ENCODE results near the gene KCNMA1.
A peak's percentile ranks its signal among the peaks of the same experiment; 100 is the strongest.
"Not testable (repeated sequence)": the region's sequence is repeated elsewhere in the genome, so short reads cannot be mapped to it uniquely, and the experiment has no call there.

KCNMA1 gene

GRCh38 chr10:77582710-77583115, 54.9 kb downstream of the KCNMA1 start:
- peak; percentile 95 for DNase-seq (ENCODE audit: low read depth)

GRCh38 chr10:77581738-77582137, 55.9 kb downstream of the KCNMA1 start:
- no peak for DNase-seq (ENCODE audit: low read depth)

- no peak for DNase-seq (ENCODE audit: low read depth)
These were observed 57.1 kb downstream of the KCNMA1 start for GRCh38 chr10:77580482-77580881.

- DNase-seq (ENCODE audit: low read depth), result peak; percentile 88
These were observed 58.9 kb downstream of the KCNMA1 start for GRCh38 chr10:77578583-77579227.

GRCh38 chr10:77577666-77578229, 59.9 kb downstream of the KCNMA1 start:
- DNase-seq (ENCODE audit: low read depth), result no peak

GRCh38 chr10:77576444-77577032, 61.1 kb downstream of the KCNMA1 start:
- DNase-seq (ENCODE audit: low read depth), result no peak

- DNase-seq (ENCODE audit: low read depth), result no peak
These were observed 61.6 kb downstream of the KCNMA1 start for GRCh38 chr10:77576007-77576367.

- DNase-seq (ENCODE audit: low read depth), result no peak
These were observed 62.2 kb downstream of the KCNMA1 start for GRCh38 chr10:77575271-77576006.

- DNase-seq (ENCODE audit: low read depth), result peak; percentile 23
These were observed 63.2 kb downstream of the KCNMA1 start for GRCh38 chr10:77574438-77574837.

- DNase-seq (ENCODE audit: low read depth), result not testable (repeated sequence)
These were observed 65.1 kb downstream of the KCNMA1 start for GRCh38 chr10:77572520-77572919.

GRCh38 chr10:77571490-77571889, 66.1 kb downstream of the KCNMA1 start:
- DNase-seq (ENCODE audit: low read depth), result no peak

GRCh38 chr10:77566914-77567566, 70.6 kb downstream of the KCNMA1 start:
- DNase-seq (ENCODE audit: low read depth), result no peak

- no peak for DNase-seq (ENCODE audit: low read depth)
These were observed 71.4 kb downstream of the KCNMA1 start for GRCh38 chr10:77566236-77566635.

- peak; percentile 19 for DNase-seq (ENCODE audit: low read depth)
These were observed 72.0 kb downstream of the KCNMA1 start for GRCh38 chr10:77565590-77566023.

GRCh38 chr10:77564731-77565589, 72.6 kb downstream of the KCNMA1 start:
- DNase-seq (ENCODE audit: low read depth), result peak; percentile 71

- DNase-seq (ENCODE audit: low read depth), result peak; percentile 15
These were observed 73.9 kb downstream of the KCNMA1 start for GRCh38 chr10:77563638-77564270.

GRCh38 chr10:77562742-77563141, 74.9 kb downstream of the KCNMA1 start:
- no peak for DNase-seq (ENCODE audit: low read depth)

GRCh38 chr10:77561991-77562390, 75.6 kb downstream of the KCNMA1 start:
- DNase-seq (ENCODE audit: low read depth), result no peak

GRCh38 chr10:77560471-77560870, 77.1 kb downstream of the KCNMA1 start:
- DNase-seq (ENCODE audit: low read depth), result no peak

GRCh38 chr10:77560052-77560451, 77.6 kb downstream of the KCNMA1 start:
- no peak for DNase-seq (ENCODE audit: low read depth)
